Psoas muscle (tissue), 8 donors: ENCODE measurements around the gene RGS5. TPM values are rescaled to one million over a fixed set of nuclear protein-coding genes. Genes with fewer than 3 reads are reported as not detected.

ENCODE experiments used
- ATAC-seq, 4 donors: fragments of 200-7000 bp; cut with Tn5 transposase; one replicate each; pipeline ENCODE4 v1.9.1; 2020; ENCODE audit warnings: moderate library complexity in 3 of 4, mild to moderate bottlenecking in 2 of 4
- DNase-seq, 2 donors: peaks; one replicate each; pipeline ENCODE4 v3.0.0-alpha.2; 2020
- H3K27ac ChIP-seq: fragments of 200-600 bp; one replicate; pipeline ENCODE4 v1.8.0; 2022
- H3K27me3 ChIP-seq, 3 donors: fragments of 200-600 bp in 1 of 3; one replicate each; pipeline versions ENCODE4 v1.6.1 to v1.8.0; 2013 to 2022; ENCODE audit warnings: low read length in 2 of 3, mild to moderate bottlenecking in 2 of 3, moderate library complexity in 1 of 3; ENCODE audit not compliant: insufficient read depth in 3 of 3
- H3K36me3 ChIP-seq, 2 donors: fragments of 200-600 bp in 1 of 2; one replicate each; pipeline versions ENCODE4 v1.6.1 to v1.8.0; 2013 to 2022; ENCODE audit warnings: low read depth in 1 of 2, mild to moderate bottlenecking in 1 of 2, moderate library complexity in 1 of 2; ENCODE audit not compliant: insufficient read depth in 1 of 2
- H3K4me1 ChIP-seq: fragments of 200-600 bp; one replicate; pipeline ENCODE4 v1.8.0; 2022
- H3K4me3 ChIP-seq: fragments of 200-600 bp; one replicate; pipeline ENCODE4 v1.8.0; 2022; ENCODE audit warnings: mild to moderate bottlenecking
- H3K9me3 ChIP-seq: fragments of 200-600 bp; one replicate; pipeline ENCODE4 v1.8.0; 2022
- WGBS, 3 donors: extraction: QIAGEN DNeasy Blood & Tissue Kit; methylation state at CpG; one replicate each; pipeline versions ENCODE4 v1.1.6 to v1.1.7; 2013; 5-methylcytosine and 5-hydroxymethylcytosine counted together
- intact Hi-C, 2 donors: fragments of 100-400 bp; cut with DNase I; formaldehyde crosslinking; loops; one replicate each; pipeline versions ENCODE4 v1.11.0 to v1.14.2; 2022
- polyA plus RNA-seq, 3 donors: library from polyadenylated mRNA; stranded (reverse); fragments of 200-250 nt; gene quantifications; one replicate each; pipeline ENCODE4 v1.2.3, GENCODE V29; 2013
- total RNA-seq, 4 donors: library from RNA; stranded (reverse); fragmentation: NEBNext Ultra II Directional in 2 of 4; extraction: Animal tissue kit (Norgen Biotek cat#: 25700) in 2 of 4; gene quantifications; one replicate each; pipeline versions ENCODE4 v1.2.1 to v1.2.4, GENCODE V29; 2021 to 2023
- TF ChIP-seq, protein P1 (sequence below): fragments of 200-600 bp; IDR thresholded peaks from one replicate; pipeline ENCODE4 v1.8.0; 2022; ENCODE audit warnings: antibody characterized with exemption
- donor health status: healthy with polysubstance abuse.
- donor health status: DM: no; HTN: no; CAD: no; lungs with moderate emphysema.
- donor health status: Bipolar disorder and iron deficiency.
- donor health status: healthy.
- donor health status: DM: yes; HTN: yes; CAD: no.
- donor health status: DM: no; HTN: no; CAD: no.
- donor health status: DM: no; HTN: no; CAD: no.
- donor health status: DM: yes; HTN: yes; CAD: no.

Gene RGS5
- total and polyA plus RNA-seq, 7 donors = 31.0 to 313 (median 109) TPM

DNA sequence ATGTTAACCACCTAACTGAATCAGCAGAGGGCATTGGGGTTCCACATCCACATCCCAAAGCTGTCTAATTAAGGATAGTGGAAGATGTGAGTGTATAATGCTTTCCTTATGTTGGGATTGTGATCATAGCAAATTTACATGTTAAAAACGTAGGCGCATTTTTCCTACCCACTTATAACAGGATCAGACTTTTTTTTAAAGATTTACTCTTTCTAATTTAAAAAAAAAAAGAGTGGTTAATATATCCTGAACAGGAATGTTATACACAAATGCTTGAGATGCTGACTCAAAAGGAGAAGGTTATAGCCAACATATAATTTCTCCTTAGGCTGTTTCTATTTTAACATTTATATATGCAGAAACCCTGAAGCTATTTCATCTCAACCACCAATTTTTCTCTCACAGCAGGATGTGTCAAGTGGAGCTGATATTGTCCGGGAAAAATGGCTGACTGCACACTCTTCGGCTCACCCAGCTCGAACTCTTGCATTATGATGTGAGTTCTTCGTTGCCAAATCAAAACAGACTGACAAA, 40.3 kb downstream of the RGS5 start:
- no peaks in the 10 kb centered on the region for H3K4me1 ChIP-seq
- DNase-seq (no peak), ATAC-seq (no peak)
- TF ChIP-seq, protein P1, sequence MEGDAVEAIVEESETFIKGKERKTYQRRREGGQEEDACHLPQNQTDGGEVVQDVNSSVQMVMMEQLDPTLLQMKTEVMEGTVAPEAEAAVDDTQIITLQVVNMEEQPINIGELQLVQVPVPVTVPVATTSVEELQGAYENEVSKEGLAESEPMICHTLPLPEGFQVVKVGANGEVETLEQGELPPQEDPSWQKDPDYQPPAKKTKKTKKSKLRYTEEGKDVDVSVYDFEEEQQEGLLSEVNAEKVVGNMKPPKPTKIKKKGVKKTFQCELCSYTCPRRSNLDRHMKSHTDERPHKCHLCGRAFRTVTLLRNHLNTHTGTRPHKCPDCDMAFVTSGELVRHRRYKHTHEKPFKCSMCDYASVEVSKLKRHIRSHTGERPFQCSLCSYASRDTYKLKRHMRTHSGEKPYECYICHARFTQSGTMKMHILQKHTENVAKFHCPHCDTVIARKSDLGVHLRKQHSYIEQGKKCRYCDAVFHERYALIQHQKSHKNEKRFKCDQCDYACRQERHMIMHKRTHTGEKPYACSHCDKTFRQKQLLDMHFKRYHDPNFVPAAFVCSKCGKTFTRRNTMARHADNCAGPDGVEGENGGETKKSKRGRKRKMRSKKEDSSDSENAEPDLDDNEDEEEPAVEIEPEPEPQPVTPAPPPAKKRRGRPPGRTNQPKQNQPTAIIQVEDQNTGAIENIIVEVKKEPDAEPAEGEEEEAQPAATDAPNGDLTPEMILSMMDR = no peak
- WGBS, 3 donors = 70 to 77% (median 72%) methylated on average over 6 of the region's 6 CpGs
- no peaks in the 10 kb centered on the region for H3K36me3 ChIP-seq
- H3K9me3 ChIP-seq = no peaks in the 10 kb centered on the region
- intact Hi-C loops = no loop called here
- no peak overlapping the region for H3K27ac ChIP-seq
- no peaks in the 10 kb centered on the region for H3K27me3 ChIP-seq
- no peak overlapping the region for H3K4me3 ChIP-seq

DNA sequence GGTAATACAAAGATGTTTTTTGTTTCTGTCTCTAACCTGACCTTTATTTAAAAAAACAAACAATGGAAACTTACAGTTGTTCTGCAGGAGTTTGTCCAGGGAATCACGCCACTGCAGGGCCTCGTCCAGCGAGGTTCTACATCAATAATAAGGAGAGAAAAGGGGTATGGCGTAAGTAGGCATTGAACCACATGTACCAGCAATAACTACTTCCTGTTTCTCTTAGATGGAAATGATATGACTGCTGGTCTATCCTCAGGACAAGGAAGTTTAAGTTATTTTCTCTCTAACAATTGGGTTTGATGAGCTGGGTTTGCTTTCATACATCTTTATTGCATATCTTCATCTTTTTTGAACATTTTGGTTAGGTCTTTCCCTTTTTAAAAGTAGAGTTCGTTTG, 40.9 kb downstream of the RGS5 start:
- H3K27ac ChIP-seq = no peak overlapping the region
- intact Hi-C loops = no loop called here
- TF ChIP-seq, protein P1 = no peak

DNA sequence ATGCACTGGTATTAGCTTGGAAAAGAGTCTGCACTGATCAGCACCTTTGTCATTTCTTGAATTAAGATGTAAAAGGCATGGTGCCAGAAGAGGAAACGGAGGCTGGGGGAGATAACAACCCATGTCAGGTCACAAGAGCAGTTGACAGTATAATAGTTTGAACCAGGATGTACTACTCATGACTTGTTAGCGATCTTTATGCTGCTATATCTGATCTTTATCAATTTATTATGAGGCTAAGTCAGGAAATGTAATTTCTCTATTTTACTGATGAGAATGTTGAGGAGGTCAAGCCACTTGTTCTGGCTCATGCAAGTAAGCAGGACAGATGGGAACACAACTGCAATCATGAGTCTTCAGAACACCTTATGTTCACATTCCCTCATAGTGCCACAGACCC, 41.4 kb downstream of the RGS5 start:
- WGBS, 3 donors = 65 to 68% (median 65%) methylated on average over 2 of the region's 2 CpGs

More for the DNA sequence above, 40.9 kb downstream of the RGS5 start:
- DNase-seq (no peak), ATAC-seq (no peak)
- H3K9me3 ChIP-seq = no peaks in the 10 kb centered on the region
- H3K4me1 ChIP-seq = no peaks in the 10 kb centered on the region
- H3K27me3 ChIP-seq = no peaks in the 10 kb centered on the region
- H3K36me3 ChIP-seq = no peaks in the 10 kb centered on the region
- WGBS, 3 donors = 81 to 92% (median 85%) methylated on average over 5 of the region's 5 CpGs
- H3K4me3 ChIP-seq = no peak overlapping the region

DNA sequence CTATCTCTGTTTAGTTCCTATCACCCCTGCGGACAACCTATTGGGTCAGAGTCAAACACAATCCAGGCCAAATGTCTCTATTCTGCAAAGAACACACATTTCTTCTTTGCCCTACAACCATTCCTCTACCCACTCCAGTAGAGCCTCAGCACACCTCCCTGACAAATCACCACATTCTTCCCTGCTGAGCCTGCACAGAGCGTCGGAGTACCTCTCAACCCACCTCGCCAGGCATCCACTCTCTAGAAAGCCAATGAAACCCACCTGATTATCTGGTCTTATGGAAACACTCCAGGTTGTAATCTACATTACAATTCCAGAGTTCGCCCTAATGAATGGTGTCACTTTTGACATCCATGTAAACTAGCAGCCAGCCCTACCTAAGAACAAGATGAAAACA, 47.1 kb downstream of the RGS5 start:
- no peaks in the 10 kb centered on the region for H3K9me3 ChIP-seq
- TF ChIP-seq, protein P1 = no peak
- 81 to 86% (median 82%) methylated on average over 5 of the region's 5 CpGs for WGBS, 3 donors
- intact Hi-C loops = no loop called here
- H3K36me3 ChIP-seq = no peaks in the 10 kb centered on the region
- no peak overlapping the region for H3K27ac ChIP-seq
- ATAC-seq = no peak
- H3K4me3 ChIP-seq = no peak overlapping the region
- no peaks in the 10 kb centered on the region for H3K27me3 ChIP-seq
- H3K4me1 ChIP-seq = no peaks in the 10 kb centered on the region
- no peak for DNase-seq

More for the DNA sequence above, 41.4 kb downstream of the RGS5 start:
- H3K4me1 ChIP-seq = no peaks in the 10 kb centered on the region
- intact Hi-C loops = no loop called here
- H3K36me3 ChIP-seq = no peaks in the 10 kb centered on the region
- H3K27ac ChIP-seq = no peak overlapping the region
- no peaks in the 10 kb centered on the region for H3K9me3 ChIP-seq
- no peak for ATAC-seq
- TF ChIP-seq, protein P1 = no peak
- H3K27me3 ChIP-seq = no peaks in the 10 kb centered on the region
- no peak overlapping the region for H3K4me3 ChIP-seq
- no peak for DNase-seq

DNA sequence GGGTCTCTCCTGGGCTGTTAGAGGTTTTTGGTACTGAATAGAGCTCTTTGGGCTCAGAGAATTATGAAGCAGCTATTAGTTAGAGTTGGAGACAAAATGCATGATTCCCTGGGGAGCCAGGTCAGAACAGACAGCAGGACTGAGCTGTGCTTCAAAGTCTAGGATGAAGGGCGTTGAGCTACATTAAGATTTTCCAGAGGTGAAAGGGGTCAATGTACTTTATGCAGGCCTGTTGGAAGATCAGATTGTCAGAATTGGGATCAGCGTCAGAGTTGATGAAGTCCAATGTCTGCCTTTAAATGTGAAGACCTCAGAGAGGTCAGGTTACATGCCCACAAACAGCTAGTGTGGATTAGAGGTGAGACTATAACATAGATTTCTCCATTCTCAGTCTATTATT, 53.8 kb downstream of the RGS5 start:
- Histone ChIP-seq H3K4me1 (no peaks in the 10 kb centered on the region), H3K27me3 (no peaks in the 10 kb centered on the region), H3K4me3 (no peak overlapping the region), H3K9me3 (no peaks in the 10 kb centered on the region), H3K27ac (no peak overlapping the region), H3K36me3 (no peaks in the 10 kb centered on the region)
- ATAC-seq (no peak), DNase-seq (no peak)
- 55 to 59% (median 57%) methylated on average over 2 of the region's 2 CpGs for WGBS, 3 donors
- intact Hi-C loops = no loop called here
- TF ChIP-seq, protein P1 = no peak
